ENCODE data around the gene MYBPC1. TPM values are rescaled to one million over a fixed set of nuclear protein-coding genes. Genes with fewer than 3 reads are reported as not detected.

MYBPC1 gene
- total and polyA plus RNA-seq, 4 donors, result 0.06 to 0.07 TPM; not detected in 2

GRCh38 chr12:101720118-101720517 lies 125.3 kb downstream of the MYBPC1 start:
- H3K27me3 ChIP-seq (ENCODE audit: control insufficient read depth in 3 of 3, insufficient read depth in 3 of 3, low read length in 2 of 3), result no peaks in the 10 kb centered on the region
- H3K9me3 ChIP-seq (ENCODE audit: control insufficient read depth in 4 of 4, insufficient read depth in 3 of 4, low read length in 3 of 4), result no peaks in the 10 kb centered on the region
- peaks cover 3 to 10% (median 7%) of the 10 kb centered on the region in 4 donors for H3K36me3 ChIP-seq (ENCODE audit: control insufficient read depth in 4 of 4, insufficient read depth in 4 of 4, low read length in 4 of 4)
- no peak overlapping the region for H3K4me3 ChIP-seq
- no peak overlapping the region for H3K9ac ChIP-seq (ENCODE audit: insufficient read depth in 1 of 2, low read length in 2 of 2)
- DNase-seq, result no peak
- H3K27ac ChIP-seq (ENCODE audit: low read depth in 1 of 2, low read length in 1 of 2), result no peak overlapping the region
- no peak for ATAC-seq (ENCODE audit: insufficient read depth, low FRiP score)
- TF ChIP-seq CTCF (IDR thresholded peaks at IDR 0.05; ENCODE audit: control extremely low read depth, extremely low read depth), result no peak
- no peaks in the 10 kb centered on the region for H3K4me1 ChIP-seq (ENCODE audit: control insufficient read depth in 5 of 5, insufficient read depth in 5 of 5, low read length in 5 of 5)

GRCh38 chr12:101722392-101722791 lies 127.6 kb downstream of the MYBPC1 start:
- Histone ChIP-seq H3K9me3 (ENCODE audit: control insufficient read depth in 4 of 4, insufficient read depth in 3 of 4, low read length in 3 of 4) (no peaks in the 10 kb centered on the region), H3K27me3 (ENCODE audit: control insufficient read depth in 3 of 3, insufficient read depth in 3 of 3, low read length in 2 of 3) (no peaks in the 10 kb centered on the region), H3K36me3 (ENCODE audit: control insufficient read depth in 4 of 4, insufficient read depth in 4 of 4, low read length in 4 of 4) (peaks cover 3 to 15% (median 7%) of the 10 kb centered on the region in 4 donors), H3K4me1 (ENCODE audit: control insufficient read depth in 5 of 5, insufficient read depth in 5 of 5, low read length in 5 of 5) (no peaks in the 10 kb centered on the region), H3K27ac (ENCODE audit: low read depth in 1 of 2, low read length in 1 of 2) (no peak overlapping the region), H3K9ac (ENCODE audit: insufficient read depth in 1 of 2, low read length in 2 of 2) (no peak overlapping the region), H3K4me3 (no peak overlapping the region)
- ATAC-seq (ENCODE audit: insufficient read depth, low FRiP score), result no peak
- TF ChIP-seq CTCF (IDR thresholded peaks at IDR 0.05; ENCODE audit: control extremely low read depth, extremely low read depth), result no peak
- WGBS, 2 donors, result 99% methylated on average over 4 of the region's 4 CpGs
- no peak for DNase-seq

GRCh38 chr12:101727098-101727497 lies 132.3 kb downstream of the MYBPC1 start:
- ATAC-seq (ENCODE audit: insufficient read depth, low FRiP score), result no peak

More at GRCh38 chr12:101727098-101727497, 132.3 kb downstream of the MYBPC1 start:
- DNase-seq, result no peak
- H3K27me3 ChIP-seq (ENCODE audit: control insufficient read depth in 3 of 3, insufficient read depth in 3 of 3, low read length in 2 of 3), result no peaks in the 10 kb centered on the region
- no peak overlapping the region for H3K9ac ChIP-seq (ENCODE audit: insufficient read depth in 1 of 2, low read length in 2 of 2)
- no peak overlapping the region for H3K27ac ChIP-seq (ENCODE audit: low read depth in 1 of 2, low read length in 1 of 2)
- H3K4me3 ChIP-seq, result no peak overlapping the region
- H3K36me3 ChIP-seq (ENCODE audit: control insufficient read depth in 4 of 4, insufficient read depth in 4 of 4, low read length in 4 of 4), result peaks cover 3 to 15% (median 9%) of the 10 kb centered on the region in 4 donors
- TF ChIP-seq CTCF (IDR thresholded peaks at IDR 0.05; ENCODE audit: control extremely low read depth, extremely low read depth), result no peak
- H3K4me1 ChIP-seq (ENCODE audit: control insufficient read depth in 5 of 5, insufficient read depth in 5 of 5, low read length in 5 of 5), result no peaks in the 10 kb centered on the region
- no peaks in the 10 kb centered on the region for H3K9me3 ChIP-seq (ENCODE audit: control insufficient read depth in 4 of 4, insufficient read depth in 3 of 4, low read length in 3 of 4)

Data from lung (tissue), 12 donors.